ENCODE measurements around the gene CCL3.
"Not testable (repeated sequence)": the region's sequence is repeated elsewhere in the genome, so short reads cannot be mapped to it uniquely, and the experiment has no call there.

Gene CCL3

GRCh38 chr17:36114971-36115648 is 25.2 kb upstream of the CCL3 start:
- DNase-seq: not testable (repeated sequence)

GRCh38 chr17:36113131-36113530 is 23.2 kb upstream of the CCL3 start:
- not testable (repeated sequence) for DNase-seq

GRCh38 chr17:36112572-36112971 is 22.6 kb upstream of the CCL3 start:
- no peak for DNase-seq

- no peak for DNase-seq
Measured at GRCh38 chr17:36111068-36111490, 21.1 kb upstream of the CCL3 start.

GRCh38 chr17:36108265-36108664 is 18.3 kb upstream of the CCL3 start:
- DNase-seq: not testable (repeated sequence)

GRCh38 chr17:36107660-36108059 is 17.7 kb upstream of the CCL3 start:
- DNase-seq: no peak

- DNase-seq: no peak
Measured at GRCh38 chr17:36106493-36106835, 16.5 kb upstream of the CCL3 start.

- no peak for DNase-seq
Measured at GRCh38 chr17:36105781-36106492, 16.0 kb upstream of the CCL3 start.

GRCh38 chr17:36104701-36105181 is 14.8 kb upstream of the CCL3 start:
- no peak for DNase-seq

GRCh38 chr17:36104246-36104645 is 14.3 kb upstream of the CCL3 start:
- DNase-seq: not testable (repeated sequence)

GRCh38 chr17:36103401-36103975 is 13.5 kb upstream of the CCL3 start, which contains the start of gene CCL4:
CCL4 (plus strand) TSS chr17:36103827; CDS start chr17:36103906, 79 bp downstream.
- not testable (repeated sequence) for DNase-seq

- not testable (repeated sequence) for DNase-seq
Measured at GRCh38 chr17:36099004-36099403, 9.1 kb upstream of the CCL3 start.

- no peak for DNase-seq
Measured at GRCh38 chr17:36095992-36096391, 6.0 kb upstream of the CCL3 start.

GRCh38 chr17:36094746-36095145 is 4.8 kb upstream of the CCL3 start:
- DNase-seq: no peak

- DNase-seq: no peak
Measured at GRCh38 chr17:36094232-36094631, 4.3 kb upstream of the CCL3 start.

- not testable (repeated sequence) for DNase-seq
Measured at GRCh38 chr17:36092715-36093114, 2.8 kb upstream of the CCL3 start.

GRCh38 chr17:36092230-36092629 is 2.3 kb upstream of the CCL3 start:
- DNase-seq: no peak

GRCh38 chr17:36089339-36089865 is 541 bp downstream of the CCL3 start:
- DNase-seq: no peak

- DNase-seq: no peak
Measured at GRCh38 chr17:36088670-36089338, 1.1 kb downstream of the CCL3 start.

GRCh38 chr17:36087897-36088572 is 1.9 kb downstream of the CCL3 start:
- not testable (repeated sequence) for DNase-seq

- not testable (repeated sequence) for DNase-seq
Measured at GRCh38 chr17:36087471-36087870, 2.5 kb downstream of the CCL3 start.

GRCh38 chr17:36086791-36087190 is 3.2 kb downstream of the CCL3 start:
- DNase-seq: no peak
